Keratinocyte (primary cell): ENCODE results near the gene FHIT. TPM values are rescaled to one million over a fixed set of nuclear protein-coding genes. Genes with fewer than 3 reads are reported as not detected.

Experiments
- DNase-seq: peaks from one replicate; pipeline ENCODE4 v3.0.0-alpha.2; 2011; ENCODE audit warnings: low read depth, missing footprints, low spot score
- FAIRE-seq: peaks from 2 replicates; lab custom pipeline; 2011; peaks lifted over from hg19 to GRCh38; lab: Jason Lieb, UNC
- H2AFZ ChIP-seq: 2 replicates; pipeline ENCODE4 v1.6.0; 2012; ENCODE audit warnings: low read length, control low read depth, inconsistent platforms; ENCODE audit not compliant: control insufficient read depth
- H3K27ac ChIP-seq: 2 replicates; pipeline ENCODE4 v1.5.1; 2011; ENCODE audit warnings: low read length; ENCODE audit not compliant: control insufficient read depth, insufficient read depth
- H3K27me3 ChIP-seq: 3 replicates; pipeline ENCODE4 v1.6.0; 2011; ENCODE audit warnings: low read length; ENCODE audit not compliant: control insufficient read depth, insufficient read depth; ENCODE audit errors: extremely low read depth
- H3K36me3 ChIP-seq, 2 experiments: 2 replicates in 1 of 2; 3 replicates in 1 of 2; pipeline ENCODE4 v1.5.1; 2011; ENCODE audit warnings: low read length in 2 of 2, mild to moderate bottlenecking in 1 of 2; ENCODE audit not compliant: control insufficient read depth in 2 of 2, insufficient read depth in 2 of 2; ENCODE audit errors: extremely low read depth in 1 of 2
- H3K4me1 ChIP-seq: 3 replicates; pipeline ENCODE4 v1.5.1; 2011; ENCODE audit warnings: low read length; ENCODE audit not compliant: control insufficient read depth, insufficient read depth; ENCODE audit errors: extremely low read depth
- H3K4me2 ChIP-seq: 3 replicates; pipeline ENCODE4 v1.6.0; 2011; ENCODE audit warnings: low read depth, low read length; ENCODE audit not compliant: control insufficient read depth, insufficient read depth; ENCODE audit errors: extremely low read depth
- H3K4me3 ChIP-seq, 3 experiments: fragments of 200-600 bp in 1 of 3; sonication (generic) in 1 of 3; 2 replicates in 2 of 3; 3 replicates in 1 of 3; pipeline ENCODE4 v1.5.1; 2011 to 2016; ENCODE audit warnings: low read length in 3 of 3, mild to moderate bottlenecking in 3 of 3, control low read depth in 2 of 3, inconsistent platforms in 1 of 3, low read depth in 1 of 3, mixed read lengths in 1 of 3, mixed run types in 1 of 3, moderate library complexity in 1 of 3; ENCODE audit not compliant: control insufficient read depth in 2 of 3, insufficient read depth in 2 of 3; ENCODE audit errors: extremely low read depth in 1 of 3
- H3K79me2 ChIP-seq: 2 replicates; pipeline ENCODE4 v1.6.0; 2012; ENCODE audit warnings: low read length; ENCODE audit not compliant: control insufficient read depth, insufficient read depth
- H3K9ac ChIP-seq: 3 replicates; pipeline ENCODE4 v1.6.0; 2011; ENCODE audit warnings: low read length; ENCODE audit not compliant: control insufficient read depth, insufficient read depth; ENCODE audit errors: extremely low read depth
- H3K9me1 ChIP-seq: 3 replicates; pipeline ENCODE4 v1.6.0; 2011; ENCODE audit warnings: low read length; ENCODE audit not compliant: control insufficient read depth, insufficient read depth; ENCODE audit errors: extremely low read depth
- H3K9me3 ChIP-seq: 2 replicates; pipeline ENCODE4 v1.5.1; 2012; ENCODE audit warnings: low read depth, low read length; ENCODE audit not compliant: control insufficient read depth
- H4K20me1 ChIP-seq: 3 replicates; pipeline ENCODE4 v1.6.0; 2011; ENCODE audit warnings: low read length; ENCODE audit not compliant: control insufficient read depth, insufficient read depth; ENCODE audit errors: extremely low read depth
- EZH2 ChIP-seq: IDR thresholded peaks from one replicate; pipeline ENCODE4 v1.6.1; 2012; ENCODE audit warnings: inconsistent platforms, mild to moderate bottlenecking, low read length, moderate library complexity
- dilution Hi-C: fragments of 300-500 bp; cut with MboI; formaldehyde crosslinking; loops from one replicate; pipeline ENCODE4 v1.7.0; 2020; ENCODE audit warnings: low sequenced_read_pairs; ENCODE audit not compliant: extremely low pct_ligation_motif_present
- polyA plus RNA-seq, 5 experiments: library from polyadenylated mRNA; depleted of rRNA in 3 of 5; stranded (reverse) in 3 of 5; stranded (forward) in 1 of 5; unstranded in 1 of 5; fragments of >200 nt; gene quantifications; 1 replicate in 1 of 5; 2 replicates in 3 of 5; 3 replicates in 1 of 5; pipeline versions ENCODE4 v1.2.1 to v1.2.3, GENCODE V29; 2011 to 2012; ENCODE audit warnings: missing spikeins in 2 of 5, low read depth in 1 of 5, low replicate concordance in 1 of 5
- TF ChIP-seq, protein P1 (sequence below), 3 experiments: IDR thresholded peaks in 1 of 3; conservative IDR thresholded peaks in 1 of 3; optimal IDR thresholded peaks in 1 of 3; 2 replicates in 2 of 3; 3 replicates in 1 of 3; pipeline versions ENCODE3 to v1.5.1; 2011; ENCODE audit warnings: low read length in 3 of 3, mild to moderate bottlenecking in 3 of 3, moderate library complexity in 2 of 3, control low read depth in 1 of 3, inconsistent platforms in 1 of 3; ENCODE audit not compliant: insufficient read depth in 2 of 3; ENCODE audit errors: extremely low read depth in 1 of 3

FHIT gene
- polyA plus RNA-seq, 1 donor (not counting 4 experiments of a cell fraction or from before 2014, with no cell fraction given): 2.2 TPM

DNA sequence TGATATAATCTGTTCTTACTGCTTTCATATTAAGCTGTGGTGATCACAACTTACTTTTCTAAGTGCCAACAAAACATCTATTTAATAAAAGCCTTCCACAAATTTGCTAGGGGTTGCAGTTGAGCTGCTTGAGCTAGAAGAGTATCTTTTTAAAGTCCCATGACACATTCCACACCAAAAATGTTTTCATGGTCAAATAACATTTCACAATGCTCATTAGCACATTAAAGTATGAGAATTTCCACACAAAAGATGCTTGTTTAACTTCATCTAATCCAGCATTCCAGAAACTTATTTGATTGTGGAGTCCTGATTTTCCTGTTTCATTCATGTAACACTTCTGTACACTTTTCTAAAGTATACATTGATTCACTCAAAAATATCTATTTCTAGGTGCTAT lies 1325.3 kb downstream of the FHIT start:
- no peak overlapping the region for H3K4me2 ChIP-seq
- no peak for FAIRE-seq
- dilution Hi-C loops: no loop called here

DNA sequence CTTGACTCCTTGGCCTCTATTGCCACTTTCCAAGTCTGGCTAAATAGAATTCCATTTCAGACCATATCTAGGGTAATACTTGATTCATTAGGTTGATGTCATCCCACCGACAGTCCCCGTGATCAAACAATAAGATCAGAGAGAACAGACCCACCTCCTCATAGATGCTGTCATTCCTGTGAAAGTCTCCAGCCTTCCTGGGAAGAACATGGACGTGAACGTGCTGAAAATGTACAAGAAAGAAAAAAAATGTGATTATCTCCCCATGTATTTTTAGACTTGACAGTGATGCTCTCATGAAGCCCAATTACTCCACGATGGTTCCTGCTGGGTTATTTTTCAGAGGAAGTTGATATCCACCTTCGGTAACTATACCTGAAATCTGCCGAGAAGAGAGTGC lies 1329.1 kb downstream of the FHIT start:
- Histone ChIP-seq H3K79me2 (no peaks in the 10 kb centered on the region), H3K4me1 (no peaks in the 10 kb centered on the region), H3K27ac (no peak overlapping the region), H3K9me1 (no peaks in the 10 kb centered on the region), H3K36me3 (no peaks in the 10 kb centered on the region), H4K20me1 (no peaks in the 10 kb centered on the region), H3K4me2 (no peak overlapping the region), H3K27me3 (peaks cover 5% of the 10 kb centered on the region), H3K9ac (no peak overlapping the region), H3K4me3 (no peak overlapping the region), H2AFZ (no peak overlapping the region), H3K9me3 (no peaks in the 10 kb centered on the region)
- TF ChIP-seq, protein P1, sequence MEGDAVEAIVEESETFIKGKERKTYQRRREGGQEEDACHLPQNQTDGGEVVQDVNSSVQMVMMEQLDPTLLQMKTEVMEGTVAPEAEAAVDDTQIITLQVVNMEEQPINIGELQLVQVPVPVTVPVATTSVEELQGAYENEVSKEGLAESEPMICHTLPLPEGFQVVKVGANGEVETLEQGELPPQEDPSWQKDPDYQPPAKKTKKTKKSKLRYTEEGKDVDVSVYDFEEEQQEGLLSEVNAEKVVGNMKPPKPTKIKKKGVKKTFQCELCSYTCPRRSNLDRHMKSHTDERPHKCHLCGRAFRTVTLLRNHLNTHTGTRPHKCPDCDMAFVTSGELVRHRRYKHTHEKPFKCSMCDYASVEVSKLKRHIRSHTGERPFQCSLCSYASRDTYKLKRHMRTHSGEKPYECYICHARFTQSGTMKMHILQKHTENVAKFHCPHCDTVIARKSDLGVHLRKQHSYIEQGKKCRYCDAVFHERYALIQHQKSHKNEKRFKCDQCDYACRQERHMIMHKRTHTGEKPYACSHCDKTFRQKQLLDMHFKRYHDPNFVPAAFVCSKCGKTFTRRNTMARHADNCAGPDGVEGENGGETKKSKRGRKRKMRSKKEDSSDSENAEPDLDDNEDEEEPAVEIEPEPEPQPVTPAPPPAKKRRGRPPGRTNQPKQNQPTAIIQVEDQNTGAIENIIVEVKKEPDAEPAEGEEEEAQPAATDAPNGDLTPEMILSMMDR (optimal IDR thresholded peaks at IDR 0.05 in 1 of 3, IDR thresholded peaks at IDR 0.05 in 1 of 3, conservative IDR thresholded peaks at IDR 0.05 in 1 of 3; ENCODE audit: extremely low read depth in 1 of 3, insufficient read depth in 2 of 3, low read length in 3 of 3): no peak
- TF ChIP-seq EZH2: no peak
- no peak for DNase-seq
- dilution Hi-C loops: no loop called here
- no peak for FAIRE-seq

More for the DNA sequence above, 1325.3 kb downstream of the FHIT start:
- Histone ChIP-seq H3K27ac (no peak overlapping the region), H3K79me2 (no peaks in the 10 kb centered on the region), H4K20me1 (no peaks in the 10 kb centered on the region), H3K4me1 (no peaks in the 10 kb centered on the region), H2AFZ (no peak overlapping the region), H3K36me3 (no peaks in the 10 kb centered on the region), H3K4me3 (no peak overlapping the region), H3K9ac (no peak overlapping the region), H3K9me1 (no peaks in the 10 kb centered on the region), H3K9me3 (no peaks in the 10 kb centered on the region), H3K27me3 (peaks cover 5% of the 10 kb centered on the region)
- TF ChIP-seq EZH2: no peak
- TF ChIP-seq, protein P1 (optimal IDR thresholded peaks at IDR 0.05 in 1 of 3, IDR thresholded peaks at IDR 0.05 in 1 of 3, conservative IDR thresholded peaks at IDR 0.05 in 1 of 3; ENCODE audit: extremely low read depth in 1 of 3, insufficient read depth in 2 of 3, low read length in 3 of 3): no peak
- no peak for DNase-seq
